HL-60 (cell line): ENCODE data around the gene RPN1.

Experiments
- POLR2AphosphoS5 ChIP-seq: IDR thresholded peaks from 2 replicates; pipeline ENCODE4 v1.6.1; 2012; ENCODE audit warnings: low read depth
- TF ChIP-seq, protein P1 (sequence below): IDR thresholded peaks from one replicate; pipeline ENCODE4 v1.5.1; 2011; ENCODE audit warnings: low read length, control low read depth, inconsistent platforms; ENCODE audit not compliant: insufficient read depth
- TF ChIP-seq, protein P2 (sequence below): IDR thresholded peaks from 2 replicates; pipeline ENCODE4 v1.6.1; 2012; ENCODE audit warnings: low read depth; ENCODE audit not compliant: insufficient replicate concordance

DNA sequence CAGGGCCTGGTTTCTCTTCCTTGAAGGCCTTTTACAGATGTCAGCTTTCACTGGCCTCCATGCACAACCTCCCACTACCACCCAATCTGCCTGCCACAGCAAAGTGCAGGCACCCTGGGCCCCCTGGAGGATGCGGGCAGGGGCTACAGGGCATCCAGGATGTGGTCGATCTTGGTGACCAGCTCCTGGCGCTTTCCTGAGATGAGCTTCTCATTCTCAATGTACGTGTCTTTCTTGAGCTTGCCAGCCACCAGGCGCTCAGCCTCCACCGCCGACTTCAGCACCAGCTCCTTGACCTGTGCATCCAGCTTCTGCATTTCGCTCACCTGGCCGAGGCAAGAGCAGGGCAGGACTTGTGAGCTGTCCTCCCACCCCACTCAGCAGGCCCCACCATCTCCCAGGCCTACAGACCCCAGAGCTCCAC lies 30.3 kb downstream of the RPN1 start:
- TF ChIP-seq, protein P1, sequence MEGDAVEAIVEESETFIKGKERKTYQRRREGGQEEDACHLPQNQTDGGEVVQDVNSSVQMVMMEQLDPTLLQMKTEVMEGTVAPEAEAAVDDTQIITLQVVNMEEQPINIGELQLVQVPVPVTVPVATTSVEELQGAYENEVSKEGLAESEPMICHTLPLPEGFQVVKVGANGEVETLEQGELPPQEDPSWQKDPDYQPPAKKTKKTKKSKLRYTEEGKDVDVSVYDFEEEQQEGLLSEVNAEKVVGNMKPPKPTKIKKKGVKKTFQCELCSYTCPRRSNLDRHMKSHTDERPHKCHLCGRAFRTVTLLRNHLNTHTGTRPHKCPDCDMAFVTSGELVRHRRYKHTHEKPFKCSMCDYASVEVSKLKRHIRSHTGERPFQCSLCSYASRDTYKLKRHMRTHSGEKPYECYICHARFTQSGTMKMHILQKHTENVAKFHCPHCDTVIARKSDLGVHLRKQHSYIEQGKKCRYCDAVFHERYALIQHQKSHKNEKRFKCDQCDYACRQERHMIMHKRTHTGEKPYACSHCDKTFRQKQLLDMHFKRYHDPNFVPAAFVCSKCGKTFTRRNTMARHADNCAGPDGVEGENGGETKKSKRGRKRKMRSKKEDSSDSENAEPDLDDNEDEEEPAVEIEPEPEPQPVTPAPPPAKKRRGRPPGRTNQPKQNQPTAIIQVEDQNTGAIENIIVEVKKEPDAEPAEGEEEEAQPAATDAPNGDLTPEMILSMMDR = no peak
- TF ChIP-seq, protein P2, sequence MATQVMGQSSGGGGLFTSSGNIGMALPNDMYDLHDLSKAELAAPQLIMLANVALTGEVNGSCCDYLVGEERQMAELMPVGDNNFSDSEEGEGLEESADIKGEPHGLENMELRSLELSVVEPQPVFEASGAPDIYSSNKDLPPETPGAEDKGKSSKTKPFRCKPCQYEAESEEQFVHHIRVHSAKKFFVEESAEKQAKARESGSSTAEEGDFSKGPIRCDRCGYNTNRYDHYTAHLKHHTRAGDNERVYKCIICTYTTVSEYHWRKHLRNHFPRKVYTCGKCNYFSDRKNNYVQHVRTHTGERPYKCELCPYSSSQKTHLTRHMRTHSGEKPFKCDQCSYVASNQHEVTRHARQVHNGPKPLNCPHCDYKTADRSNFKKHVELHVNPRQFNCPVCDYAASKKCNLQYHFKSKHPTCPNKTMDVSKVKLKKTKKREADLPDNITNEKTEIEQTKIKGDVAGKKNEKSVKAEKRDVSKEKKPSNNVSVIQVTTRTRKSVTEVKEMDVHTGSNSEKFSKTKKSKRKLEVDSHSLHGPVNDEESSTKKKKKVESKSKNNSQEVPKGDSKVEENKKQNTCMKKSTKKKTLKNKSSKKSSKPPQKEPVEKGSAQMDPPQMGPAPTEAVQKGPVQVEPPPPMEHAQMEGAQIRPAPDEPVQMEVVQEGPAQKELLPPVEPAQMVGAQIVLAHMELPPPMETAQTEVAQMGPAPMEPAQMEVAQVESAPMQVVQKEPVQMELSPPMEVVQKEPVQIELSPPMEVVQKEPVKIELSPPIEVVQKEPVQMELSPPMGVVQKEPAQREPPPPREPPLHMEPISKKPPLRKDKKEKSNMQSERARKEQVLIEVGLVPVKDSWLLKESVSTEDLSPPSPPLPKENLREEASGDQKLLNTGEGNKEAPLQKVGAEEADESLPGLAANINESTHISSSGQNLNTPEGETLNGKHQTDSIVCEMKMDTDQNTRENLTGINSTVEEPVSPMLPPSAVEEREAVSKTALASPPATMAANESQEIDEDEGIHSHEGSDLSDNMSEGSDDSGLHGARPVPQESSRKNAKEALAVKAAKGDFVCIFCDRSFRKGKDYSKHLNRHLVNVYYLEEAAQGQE = no peak
- TF ChIP-seq POLR2AphosphoS5 = 0 out of 2 replicates have a peak, but pooled peaks have one; percentile 11
